Embryonic facial prominence (tissue), 1 donor: Measurements from ENCODE around the gene SRSF8.

Experiments
- DNase-seq: peaks from one replicate; pipeline ENCODE4 v3.0.0-alpha.2; 2016; ENCODE audit errors: extremely low spot score

The SRSF8 gene

DNA sequence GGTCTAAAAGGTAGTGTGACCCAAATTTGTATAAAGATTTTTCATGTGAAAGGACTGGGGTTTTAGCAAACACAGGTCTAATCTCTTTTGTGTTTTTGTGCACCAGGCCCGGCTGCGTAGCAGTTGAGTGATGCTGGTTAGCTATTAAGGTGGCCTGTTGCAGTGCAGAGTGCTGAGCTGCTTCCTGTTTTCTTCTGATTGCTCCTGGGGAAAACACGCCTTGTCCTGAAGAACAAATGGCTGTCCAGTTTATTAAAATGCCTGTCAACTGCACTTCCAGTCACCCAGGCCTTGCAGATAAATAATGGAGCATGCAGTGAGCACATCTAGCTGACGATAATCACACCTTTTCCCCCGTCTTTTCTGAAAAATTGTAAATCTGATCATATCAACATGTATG, 1.8 kb downstream of the SRSF8 start:
- peak; percentile 54 for DNase-seq

DNA sequence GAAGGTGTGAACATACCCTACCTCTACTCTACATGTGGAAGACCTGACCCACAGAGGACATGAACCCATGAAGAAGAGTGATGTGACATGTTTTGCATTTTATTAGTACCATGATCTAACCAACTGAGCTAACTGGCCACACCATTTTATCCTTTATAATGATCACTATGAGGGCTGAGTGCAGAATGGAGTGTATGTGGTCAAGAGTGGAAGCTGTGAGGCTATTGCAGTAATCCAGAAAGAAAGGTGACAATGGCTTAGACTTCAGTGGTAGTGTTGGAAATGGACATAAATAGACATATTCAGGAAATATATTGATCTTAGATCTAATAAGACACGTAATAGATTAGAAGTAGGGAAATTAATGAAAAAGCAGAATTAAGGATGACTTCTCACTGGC, 3.8 kb downstream of the SRSF8 start:
- DNase-seq, result peak; percentile 51

DNA sequence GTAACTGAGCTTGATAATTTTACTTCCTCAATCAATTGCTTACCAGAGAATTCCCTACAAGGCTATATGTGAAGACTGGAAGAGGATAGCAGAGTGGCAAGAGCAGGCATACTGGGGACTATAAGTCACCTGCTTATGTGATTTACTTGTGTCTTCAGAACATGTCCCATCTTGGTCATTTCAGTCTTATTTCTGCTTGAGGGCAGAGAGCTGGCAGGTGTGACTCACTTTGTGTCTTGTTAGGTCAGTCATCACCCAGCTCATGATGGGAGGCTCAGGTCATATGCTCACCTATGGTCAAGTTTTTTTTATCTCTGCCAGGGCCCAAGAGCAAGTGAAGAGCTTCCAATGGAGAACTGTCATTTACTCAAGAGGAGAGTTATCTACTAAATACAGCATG, 6.2 kb downstream of the SRSF8 start:
- no peak for DNase-seq

DNA sequence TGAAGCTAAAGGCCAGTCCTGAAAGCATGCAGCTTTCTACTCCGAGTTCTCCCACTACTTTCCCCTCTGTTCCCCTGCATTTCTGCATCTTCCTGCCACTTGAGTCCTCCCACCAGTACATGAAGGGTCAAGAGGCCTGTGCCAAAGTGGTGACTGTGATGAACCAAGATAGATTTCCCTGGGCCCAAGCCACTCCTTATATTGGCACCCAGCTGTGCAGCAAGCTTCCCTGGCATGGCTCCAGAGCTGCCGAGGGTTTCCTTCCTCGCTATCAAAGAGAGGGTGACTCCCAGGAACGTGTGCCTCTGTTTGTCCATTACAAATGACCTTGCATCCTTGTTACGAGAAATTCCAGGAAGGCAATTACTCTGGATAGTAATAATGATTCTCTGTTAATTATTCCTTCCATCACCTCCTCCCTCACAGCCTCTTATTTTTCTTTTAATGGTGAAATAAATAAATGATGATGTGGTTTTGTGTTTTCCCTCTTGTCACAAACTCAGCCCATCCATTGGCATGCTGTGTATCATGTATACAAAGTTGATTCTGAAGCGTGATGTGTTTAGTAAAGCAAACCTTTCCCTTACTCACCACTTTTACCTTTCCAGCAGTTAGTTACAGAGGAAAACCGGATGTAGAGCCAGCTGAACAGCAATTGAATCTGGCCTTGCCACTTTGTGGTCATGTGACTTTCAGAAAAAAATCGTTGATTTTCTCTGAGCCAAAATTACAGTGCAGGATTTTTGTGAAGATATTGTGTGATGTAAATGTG, 8.3 kb downstream of the SRSF8 start:
- no peak for DNase-seq

DNA sequence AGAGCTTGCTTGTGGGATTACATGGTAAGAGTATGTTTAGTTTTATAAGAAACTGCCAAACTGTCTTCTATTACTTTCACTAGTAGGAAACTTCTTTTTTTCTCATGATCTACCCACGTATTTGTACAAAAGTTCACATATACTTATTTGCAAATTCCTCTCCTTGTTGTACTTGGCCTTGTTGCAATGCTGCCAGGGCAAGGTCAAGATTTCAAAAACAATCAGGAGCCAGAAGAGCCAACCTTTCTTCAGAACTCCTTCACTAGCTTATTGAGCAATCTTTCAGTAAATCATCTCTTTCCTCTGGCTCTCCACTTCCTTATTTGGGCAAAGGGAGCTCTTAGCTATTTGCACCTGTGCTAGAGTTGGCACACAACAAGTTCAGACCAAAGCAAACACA, 9.7 kb downstream of the SRSF8 start:
- DNase-seq, result no peak

DNA sequence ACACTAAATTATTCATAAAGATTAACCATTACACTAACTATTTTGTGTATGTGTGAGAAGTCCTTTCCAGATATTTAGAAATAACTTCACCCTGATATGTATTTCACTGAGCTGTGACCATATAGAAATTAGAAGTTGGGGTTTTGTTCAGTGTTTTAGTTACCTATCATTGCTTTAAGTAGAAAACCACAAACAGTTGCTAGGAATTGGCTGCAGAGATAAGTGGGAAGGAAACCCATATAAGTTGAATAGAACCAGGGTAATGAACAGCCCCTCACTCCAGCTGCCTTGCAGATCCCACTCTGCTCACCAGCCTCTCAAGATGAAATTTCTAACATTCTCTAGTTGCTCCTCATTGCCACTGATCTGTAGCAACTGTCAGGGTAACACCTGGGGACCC, 10.3 kb downstream of the SRSF8 start:
- no peak for DNase-seq

DNA sequence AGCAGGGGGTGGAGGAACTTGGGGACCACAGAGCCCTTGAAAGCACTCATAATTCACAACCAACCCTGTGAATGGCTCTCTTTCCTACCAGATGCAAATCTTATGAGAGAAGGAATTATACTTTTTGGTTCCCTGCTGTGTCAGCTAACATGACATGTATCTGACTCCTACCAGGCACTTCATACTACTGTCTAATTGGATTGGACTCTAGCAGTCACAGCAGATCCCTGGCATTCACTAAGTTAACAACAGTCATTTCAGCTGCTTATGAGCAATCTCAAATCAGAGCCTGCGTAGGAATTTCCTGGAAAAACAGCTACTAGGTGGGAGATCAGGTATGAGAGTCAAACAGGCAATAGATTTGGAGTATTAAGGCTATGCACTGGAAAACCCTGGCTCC, 11.8 kb downstream of the SRSF8 start:
- DNase-seq, result no peak

DNA sequence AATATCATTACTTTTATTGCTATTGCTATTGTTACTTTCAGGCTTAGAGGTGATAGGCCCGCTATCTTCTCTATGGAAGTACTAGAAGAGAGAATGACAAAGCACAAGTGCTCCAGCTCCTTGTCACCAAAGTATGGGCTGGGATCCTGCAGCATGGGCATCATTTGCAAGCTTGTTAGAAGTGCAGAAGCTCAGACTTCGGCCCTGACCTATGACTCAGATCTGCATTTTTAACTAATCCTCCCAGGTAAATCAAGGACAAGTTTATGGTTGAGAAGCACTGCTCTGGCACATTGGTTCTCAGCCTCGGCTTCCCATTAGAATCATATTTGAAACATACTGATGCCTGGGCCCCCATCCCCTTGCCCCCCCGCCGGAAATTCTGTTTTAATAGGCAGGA, 14.3 kb downstream of the SRSF8 start:
- DNase-seq, result no peak

DNA sequence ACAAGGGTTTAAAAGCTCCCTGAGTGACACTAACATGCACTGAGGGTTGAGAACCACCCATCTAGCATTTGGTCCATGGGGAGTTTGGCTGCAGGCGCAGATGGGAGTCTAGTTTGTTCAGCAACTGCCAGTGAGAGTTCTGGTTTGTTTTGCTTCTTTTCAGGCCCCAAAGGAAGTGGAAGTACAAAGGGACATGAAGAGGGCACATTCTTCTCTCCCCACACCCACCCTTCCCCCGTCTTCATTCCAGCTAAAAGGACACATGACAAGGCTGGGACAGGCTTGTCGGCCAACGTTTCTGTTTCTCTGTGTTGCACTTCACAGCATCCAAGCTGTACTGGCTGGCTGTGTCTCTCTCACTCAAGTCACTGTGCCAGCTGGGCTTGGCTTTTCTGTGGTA, 14.7 kb downstream of the SRSF8 start:
- DNase-seq, result no peak

DNA sequence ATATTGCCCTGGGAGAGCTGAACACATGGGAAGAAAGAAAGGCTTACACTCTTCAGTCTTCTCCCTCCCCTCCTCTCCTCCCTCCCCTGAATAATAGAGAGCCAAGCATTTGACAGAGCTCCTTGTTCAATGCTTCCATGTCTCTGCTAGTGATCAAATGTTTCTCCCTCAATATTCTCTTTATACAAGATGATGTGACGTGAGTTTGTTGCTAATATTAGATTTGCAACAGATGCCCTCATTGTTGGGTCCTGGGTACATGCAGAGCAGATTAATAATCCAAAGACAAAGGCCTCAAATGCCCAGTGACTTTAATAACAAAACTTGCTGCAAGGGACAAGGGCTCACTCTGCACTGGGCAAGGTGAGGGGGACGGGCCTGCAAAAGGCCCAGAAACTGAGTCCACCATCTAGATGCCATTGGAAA, 15.9 kb downstream of the SRSF8 start:
- no peak for DNase-seq

DNA sequence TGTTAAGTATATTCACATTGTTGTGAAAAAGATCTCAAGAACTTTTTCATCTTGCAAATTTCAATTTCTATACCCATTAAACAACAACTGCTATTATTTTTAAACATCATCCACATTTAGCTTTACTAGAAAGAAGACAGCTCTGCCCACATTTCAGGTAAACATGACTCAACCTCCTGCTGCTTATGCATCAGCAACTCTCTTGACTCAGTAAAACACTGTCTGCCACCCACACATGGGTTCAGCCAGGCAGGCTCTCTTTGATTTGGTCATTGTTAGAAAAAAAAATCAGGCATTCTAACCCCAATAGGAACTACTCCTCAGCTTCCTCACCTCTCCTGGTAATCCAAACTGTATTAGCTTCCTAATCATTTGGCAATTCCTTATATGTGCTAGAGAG, 17.8 kb downstream of the SRSF8 start:
- DNase-seq, result no peak

DNA sequence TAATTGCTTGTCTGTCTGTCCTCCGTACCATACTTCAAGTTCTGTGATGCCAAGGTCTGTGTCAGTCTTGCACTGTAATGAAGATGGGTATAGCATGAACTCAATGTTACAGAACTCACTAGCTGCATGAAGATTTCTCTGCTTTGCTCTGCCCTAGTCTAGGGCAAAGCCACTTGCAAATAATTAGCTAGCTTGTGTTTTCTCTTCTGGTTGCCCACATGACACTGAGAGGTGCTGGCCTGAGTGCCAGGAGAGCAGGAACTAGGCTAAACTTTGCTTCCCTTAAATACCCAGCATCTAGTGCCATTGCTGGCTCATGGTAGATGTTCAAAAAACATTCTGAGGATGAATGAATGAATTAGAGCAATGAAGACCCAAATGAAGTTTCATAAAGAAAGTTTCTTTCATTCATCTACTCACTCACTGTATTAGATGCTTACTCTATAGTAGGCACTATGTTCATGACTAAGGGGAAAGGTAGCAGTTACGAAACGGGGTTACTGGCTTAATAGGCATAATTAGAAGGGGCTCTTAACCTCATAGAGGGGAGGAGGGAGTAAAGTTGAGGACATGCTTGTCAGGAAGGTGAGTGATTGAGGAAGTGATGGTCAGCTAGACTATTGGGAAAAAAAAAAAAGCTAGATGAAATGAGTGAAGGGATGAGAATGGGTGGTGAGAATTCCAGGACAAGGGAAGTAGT, 18.5 kb downstream of the SRSF8 start:
- no peak for DNase-seq

DNA sequence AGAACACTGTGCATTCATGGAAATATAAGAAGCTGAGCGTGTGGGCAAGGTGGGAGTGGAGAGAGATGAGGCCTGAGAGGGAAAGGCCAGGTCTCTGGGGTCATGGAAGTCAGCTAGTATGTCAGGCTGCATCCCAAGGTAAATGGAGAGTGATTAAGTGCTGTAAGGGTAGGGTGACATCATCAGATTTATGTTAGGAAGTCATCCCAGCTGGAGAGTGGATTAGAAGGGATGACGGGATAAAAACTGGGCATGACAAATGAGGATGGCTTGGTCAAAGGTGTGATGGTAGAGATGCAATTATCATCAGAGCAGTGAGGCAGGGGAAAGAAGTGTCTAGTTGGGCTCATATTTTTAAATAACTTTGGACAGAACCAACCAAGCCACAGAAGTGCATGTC, 19.4 kb downstream of the SRSF8 start:
- no peak for DNase-seq

DNA sequence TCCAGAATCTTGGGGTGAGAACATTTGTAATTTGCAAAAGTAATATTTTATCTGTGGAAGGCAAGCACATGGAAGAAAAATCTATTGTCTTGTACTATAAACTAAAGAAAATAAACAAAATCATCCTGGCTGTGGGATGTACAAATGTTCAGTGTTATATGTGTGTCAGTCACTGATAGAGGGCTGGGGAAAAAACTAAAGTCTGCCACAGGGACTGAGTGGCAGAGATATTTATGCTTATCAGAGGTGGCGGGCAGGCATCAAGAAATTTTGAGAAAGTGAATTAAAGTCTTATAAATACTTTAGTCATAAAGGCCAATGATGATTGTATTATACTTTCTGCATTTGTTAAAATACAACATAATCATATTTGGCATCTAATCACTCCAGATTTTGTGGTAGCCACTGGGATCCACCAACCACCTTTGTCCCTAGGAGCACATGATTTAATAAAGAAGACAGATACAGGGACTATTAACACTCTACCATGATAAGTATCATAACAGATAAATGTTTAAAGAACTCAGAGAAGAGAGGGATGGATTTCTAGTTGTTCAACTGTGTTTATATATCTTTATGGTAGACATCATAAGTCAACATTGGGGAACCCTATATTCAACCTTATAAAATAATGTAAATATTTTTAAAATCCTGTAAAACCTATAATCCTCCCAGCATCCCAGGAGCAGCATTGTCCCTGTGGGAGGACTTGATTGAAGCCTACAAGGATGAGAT, 20.3 kb downstream of the SRSF8 start:
- DNase-seq, result no peak

DNA sequence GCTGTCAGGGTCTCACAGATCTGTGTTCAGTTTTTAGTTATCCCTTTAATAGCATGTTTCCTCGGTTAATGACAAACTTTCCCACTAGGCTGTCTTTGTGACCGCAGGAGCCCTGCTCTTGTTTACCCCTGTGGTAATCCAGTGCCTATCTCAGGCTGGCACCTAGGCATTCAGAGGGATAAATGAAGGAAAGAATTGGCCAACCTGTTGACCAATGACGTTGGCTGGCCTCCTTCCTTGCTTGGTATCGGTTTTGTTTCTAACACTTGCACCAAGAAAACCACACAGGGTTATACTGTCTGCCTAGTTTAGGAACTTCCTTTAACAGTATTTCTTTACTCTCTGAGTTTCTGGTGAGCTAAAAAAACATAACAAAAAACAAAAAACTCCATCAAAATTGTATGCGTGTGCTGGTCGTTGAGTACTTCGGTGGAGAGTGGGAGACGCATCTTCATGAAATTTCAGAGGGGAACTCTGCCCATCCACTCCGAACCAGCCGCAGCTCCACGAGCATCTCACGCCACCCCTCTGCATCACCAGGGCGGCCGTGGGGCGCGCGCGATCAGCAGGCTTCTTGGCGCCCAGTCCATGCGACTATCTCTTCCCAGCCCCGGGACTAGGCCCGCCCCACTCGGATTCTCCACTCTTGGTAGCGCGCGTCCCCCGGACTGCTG, 22.4 kb downstream of the SRSF8 start:
- DNase-seq, result no peak

DNA sequence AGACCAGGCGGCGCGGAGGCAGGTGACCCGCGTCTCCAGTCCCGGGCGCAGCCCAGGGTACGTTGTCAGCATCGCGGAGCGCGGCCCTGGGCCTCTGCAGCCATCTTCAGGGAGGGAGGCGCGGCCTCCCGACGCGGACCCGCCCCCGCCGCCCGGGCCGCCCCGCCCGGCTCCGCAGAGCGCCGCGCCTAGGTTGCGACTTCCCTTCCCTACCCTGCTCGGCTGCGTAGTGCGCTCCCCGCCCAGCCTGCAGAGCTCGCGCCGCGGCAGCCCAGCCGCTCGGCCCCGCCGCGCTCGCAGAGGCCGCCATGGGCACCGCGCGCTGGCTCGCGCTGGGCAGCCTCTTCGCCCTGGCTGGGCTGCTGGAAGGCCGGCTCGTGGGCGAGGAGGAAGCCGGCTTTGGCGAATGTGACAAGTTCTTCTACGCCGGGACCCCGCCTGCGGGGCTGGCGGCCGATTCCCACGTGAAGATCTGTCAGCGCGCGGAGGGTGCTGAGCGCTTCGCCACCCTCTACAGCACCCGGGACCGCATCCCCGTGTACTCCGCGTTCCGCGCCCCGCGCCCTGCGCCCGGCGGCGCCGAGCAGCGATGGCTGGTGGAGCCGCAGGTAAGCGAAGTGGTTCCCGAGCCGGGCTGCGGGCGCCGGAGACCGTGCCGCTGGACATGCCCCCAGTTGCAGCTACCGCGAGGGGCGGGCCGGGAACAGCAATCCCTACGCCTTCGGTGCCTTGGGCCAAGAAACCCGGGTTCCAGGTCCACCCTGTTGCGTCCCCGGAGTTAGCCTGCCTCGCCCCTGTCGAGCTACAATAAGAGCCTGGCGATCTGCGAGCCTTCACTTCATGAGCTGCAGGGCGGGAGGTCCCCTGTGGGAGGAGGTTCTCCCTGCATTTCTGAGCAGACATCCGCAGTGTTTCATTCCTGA, 23.2 kb downstream of the SRSF8 start, which contains the start of gene ENDOD1:
Gene ENDOD1, plus strand, starts transcription at position 227 of the 923 bp plus-strand sequence. Its CDS starts 82 bp downstream, at position 309.
- peak; percentile 81 for DNase-seq

DNA sequence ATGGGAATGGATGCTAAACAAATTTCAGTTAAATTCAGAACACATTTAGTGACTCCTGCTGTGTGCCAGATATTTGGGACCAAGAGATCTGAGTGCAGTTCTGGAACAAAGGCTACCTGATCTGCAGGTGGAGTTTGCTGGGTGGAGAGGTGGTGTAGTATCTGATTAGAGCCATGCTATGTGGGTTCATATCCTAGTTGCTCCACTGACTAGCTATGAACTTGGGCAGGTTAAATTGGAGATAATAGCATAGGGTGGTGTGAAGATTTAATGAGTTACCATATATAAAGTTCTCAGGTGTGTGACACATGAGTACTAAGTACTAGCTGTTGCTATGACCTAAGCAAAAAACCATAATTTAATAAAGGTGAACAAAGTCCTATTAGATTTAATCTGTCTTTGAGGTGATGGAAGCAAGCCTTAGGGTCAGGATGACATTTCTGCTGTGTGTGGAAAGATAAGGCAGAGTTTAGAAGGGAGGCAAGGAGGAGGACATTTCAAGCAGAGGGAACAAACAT, 25.0 kb downstream of the SRSF8 start:
- no peak for DNase-seq

DNA sequence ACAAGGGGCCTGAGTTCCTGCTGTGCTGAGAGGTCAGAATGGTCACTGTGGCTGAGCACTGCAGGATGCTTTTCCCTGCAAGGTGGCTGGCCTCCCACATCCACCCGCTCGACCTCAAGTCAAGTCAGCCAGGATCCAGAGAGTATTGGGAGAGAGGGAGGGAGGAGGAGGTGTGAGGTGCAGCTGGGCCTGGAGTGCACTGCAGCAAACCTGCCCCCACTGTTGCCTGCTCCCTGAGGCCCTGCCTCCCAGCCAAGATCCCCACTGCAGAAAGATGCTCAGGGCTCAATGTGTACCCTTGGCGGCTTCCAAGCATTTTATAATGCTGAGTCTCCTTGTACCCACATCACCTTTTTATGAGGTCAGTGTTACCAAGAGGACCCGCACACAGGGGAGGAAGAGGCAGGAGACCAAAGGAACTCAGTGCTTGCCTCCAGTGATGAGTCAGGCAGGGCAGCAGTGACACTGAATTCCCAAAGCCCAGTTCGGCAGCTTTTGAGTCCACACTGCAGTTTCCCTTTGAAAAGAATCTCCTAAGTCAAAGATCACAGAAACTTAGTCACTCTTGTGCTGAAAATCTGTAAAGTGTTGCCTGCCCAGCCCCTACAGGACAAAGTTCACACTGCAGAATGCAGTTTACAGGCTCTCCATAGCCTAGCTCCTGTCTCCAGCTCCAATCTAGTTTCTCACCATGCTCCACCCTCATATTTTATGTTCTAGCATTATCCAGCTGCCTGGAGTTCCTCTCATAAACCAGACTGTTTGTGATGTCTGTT, 26.0 kb downstream of the SRSF8 start:
- DNase-seq, result no peak

DNA sequence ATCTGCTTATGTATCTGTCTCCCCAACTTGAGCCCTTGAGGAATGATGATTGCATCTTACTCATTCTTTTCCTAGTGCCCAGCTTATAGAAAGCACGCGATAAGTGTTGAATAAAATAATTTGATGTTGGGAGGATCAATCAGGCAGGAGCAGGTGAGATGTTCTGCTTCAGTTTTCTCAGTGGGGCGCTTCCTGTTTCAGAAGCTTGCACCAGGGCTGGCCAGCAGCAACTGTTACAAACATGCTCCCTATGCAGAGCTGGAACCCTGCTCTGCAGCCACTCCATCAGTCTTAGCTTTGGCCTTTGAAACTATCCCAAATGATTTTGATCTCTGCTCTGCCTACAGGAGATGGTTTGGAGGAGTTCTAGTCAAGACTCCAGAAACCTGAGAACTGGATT, 26.8 kb downstream of the SRSF8 start:
- DNase-seq, result no peak
